ENCODE measurements around the gene DOCK2.

Gene DOCK2

DNA sequence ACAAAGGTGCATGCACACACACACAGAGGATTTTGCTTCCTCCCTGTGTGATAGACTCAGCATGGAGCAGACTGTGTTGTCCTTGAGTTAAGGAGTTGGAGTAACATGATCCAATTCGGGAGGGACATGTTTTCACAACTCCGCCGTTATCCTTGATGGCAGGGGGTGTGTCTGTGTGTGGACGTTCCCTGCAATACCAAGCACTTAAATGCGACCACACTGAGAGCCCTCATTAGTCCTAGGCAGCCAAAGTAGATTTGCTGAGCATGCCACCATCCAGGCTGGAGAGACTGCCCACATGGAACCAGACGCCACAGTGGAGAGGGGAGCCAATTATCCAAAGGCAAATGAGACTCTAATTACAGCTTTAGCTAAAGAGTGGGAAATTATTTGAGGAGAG is 140.1 kb downstream of the DOCK2 start:
- H3K4me3 Mint-ChIP-seq, result no peak overlapping the region
- H3K9me3 Mint-ChIP-seq, result no peaks in the 10 kb centered on the region
- peaks cover 14% of the 10 kb centered on the region for H3K4me1 Mint-ChIP-seq
- H3K36me3 Mint-ChIP-seq (ENCODE audit: low read depth), result peaks cover 42% of the 10 kb centered on the region
- no peak overlapping the region for H3K27ac Mint-ChIP-seq
- no peaks in the 10 kb centered on the region for H3K27me3 Mint-ChIP-seq
- no peak for DNase-seq
- no peak for ATAC-seq

DNA sequence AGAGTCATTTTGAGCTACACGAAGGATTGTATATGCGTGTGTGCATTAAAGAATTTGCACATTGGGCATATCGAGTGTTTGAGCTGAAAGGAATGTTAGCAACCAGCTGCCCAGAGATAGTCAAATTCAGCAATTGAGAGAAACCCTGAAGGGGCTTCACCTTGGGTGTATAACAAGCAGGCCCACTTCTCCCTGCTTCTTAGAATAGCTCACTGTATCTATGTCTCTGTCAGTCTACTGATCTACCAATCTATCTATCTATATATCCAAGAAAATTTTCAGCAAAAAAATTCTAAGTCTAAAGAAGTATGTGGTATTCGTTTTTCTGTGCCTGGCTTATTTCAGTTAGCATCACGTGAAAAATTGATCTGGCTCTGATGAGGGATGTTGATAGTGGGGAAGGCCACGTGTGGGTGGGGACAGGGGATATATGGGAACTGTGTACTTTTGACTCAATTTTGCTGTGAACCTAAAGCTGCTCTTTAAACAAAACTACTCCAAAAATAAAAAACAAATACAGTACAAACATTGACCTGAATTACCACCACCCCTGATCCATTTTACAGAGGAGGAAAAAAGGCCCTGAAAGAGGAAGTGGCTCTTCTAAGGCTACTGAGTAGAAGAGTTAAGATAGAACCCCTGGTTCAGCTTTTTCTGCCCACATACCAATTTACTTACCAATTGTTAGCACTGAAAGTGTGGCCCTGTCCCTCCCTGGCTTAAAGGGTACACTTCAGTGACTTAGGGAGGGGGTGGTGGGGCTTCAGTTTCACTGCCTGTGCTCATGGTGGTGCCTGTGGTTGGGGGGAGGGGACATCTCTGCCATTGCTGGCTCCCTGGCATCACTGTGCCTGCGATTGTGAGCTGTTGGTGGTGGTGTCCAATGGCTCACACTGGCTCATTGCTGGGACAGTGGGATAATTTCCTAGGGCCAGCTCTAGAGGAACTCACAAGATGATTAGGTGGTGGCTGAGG is 141.8 kb downstream of the DOCK2 start:
- Mint-ChIP-seq H3K27ac (peak overlapping the region; percentile 67), H3K27me3 (no peaks in the 10 kb centered on the region), H3K4me1 (peaks cover 14% of the 10 kb centered on the region), H3K36me3 (ENCODE audit: low read depth) (peaks cover 29% of the 10 kb centered on the region), H3K9me3 (no peaks in the 10 kb centered on the region), H3K4me3 (no peak overlapping the region)
- peak; percentile 65 for ATAC-seq
- DNase-seq, result peak; percentile 10

DNA sequence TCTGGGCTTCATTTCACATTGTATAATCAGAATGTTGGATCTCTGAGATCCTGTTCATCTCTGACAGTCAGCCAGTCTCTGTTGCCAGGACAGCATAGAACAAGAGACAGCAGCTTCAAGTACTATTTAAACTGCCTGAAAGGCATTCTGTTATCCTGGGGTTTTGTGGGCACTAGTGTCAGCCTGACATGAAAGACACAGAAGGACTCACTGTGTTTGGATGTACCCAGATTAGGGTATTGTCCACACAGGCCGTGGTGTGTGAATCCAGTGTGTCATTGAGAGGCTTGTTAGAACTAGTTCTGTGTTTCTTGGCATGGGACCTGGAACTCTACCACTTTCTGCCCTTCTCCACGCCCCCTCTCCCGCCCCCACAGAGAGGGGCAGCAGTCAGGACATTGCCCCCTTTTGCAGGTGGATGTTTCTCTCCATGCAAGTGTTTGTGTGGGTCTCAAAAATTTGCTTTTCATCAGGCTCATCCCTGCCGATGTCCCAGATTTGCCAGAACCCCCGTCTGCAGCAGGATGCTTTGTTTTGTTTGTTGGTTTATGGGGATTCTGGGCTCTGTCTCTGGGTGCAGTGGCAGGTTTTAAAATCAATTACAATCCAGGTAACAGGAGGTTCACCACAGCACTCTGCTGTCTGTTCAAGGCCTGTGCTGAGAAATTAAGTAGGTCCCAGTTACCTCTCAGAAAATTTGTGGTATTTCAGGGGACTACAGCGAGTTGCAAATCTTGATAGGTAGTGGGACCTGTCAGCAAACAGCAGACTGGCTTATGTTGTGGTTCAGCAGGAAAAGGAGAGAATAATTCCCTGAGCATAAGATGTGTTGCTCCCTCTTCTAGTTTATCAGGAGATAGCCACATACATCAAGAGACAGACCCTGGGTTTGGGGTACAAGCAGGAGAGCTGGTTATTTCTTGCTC is 144.6 kb downstream of the DOCK2 start:
- Mint-ChIP-seq H3K27ac (no peak overlapping the region), H3K4me1 (peaks cover 16% of the 10 kb centered on the region), H3K27me3 (no peaks in the 10 kb centered on the region), H3K9me3 (no peaks in the 10 kb centered on the region), H3K4me3 (no peak overlapping the region), H3K36me3 (ENCODE audit: low read depth) (peaks cover 35% of the 10 kb centered on the region)
- DNase-seq, result no peak
- peak; percentile 8 for ATAC-seq

DNA sequence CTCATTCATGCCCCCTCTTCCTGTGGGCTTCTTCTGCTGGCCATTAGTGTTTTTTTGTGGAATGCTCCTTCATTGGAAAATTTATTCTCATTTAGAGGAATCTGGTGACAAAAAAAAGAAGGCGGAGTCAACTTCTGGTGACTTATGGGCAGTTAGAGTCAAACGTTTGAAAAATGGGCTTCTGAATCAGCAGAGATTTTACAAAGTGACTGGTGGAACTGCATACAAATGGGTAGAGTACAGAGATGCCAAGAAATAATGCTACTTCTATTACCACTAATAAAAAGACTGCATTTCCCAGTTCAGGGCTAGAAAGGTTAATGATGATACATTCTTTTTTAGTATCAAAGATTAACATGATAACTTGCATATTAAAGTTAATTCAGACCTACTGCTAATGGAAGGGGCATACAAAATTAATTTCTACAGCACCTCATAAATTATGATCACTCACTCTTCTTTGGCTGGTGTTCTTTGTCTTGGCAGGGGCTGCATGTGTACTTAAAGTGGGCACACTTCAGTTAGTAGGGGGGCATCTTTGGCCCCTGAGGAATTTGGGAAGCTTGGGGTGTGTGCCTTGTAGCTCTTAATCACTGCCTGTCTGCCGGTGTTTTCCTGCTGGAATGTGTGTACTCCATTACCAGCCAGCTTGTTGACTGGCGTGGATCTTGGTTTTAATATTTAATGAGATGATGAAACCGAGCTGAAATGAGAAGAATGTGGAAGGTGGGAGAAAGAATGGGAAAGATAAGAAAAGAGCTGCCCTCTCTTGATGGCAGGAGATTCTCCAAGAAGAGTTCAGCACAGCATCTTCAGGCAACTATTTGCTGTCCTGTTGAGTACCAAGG is 148.9 kb downstream of the DOCK2 start:
- Mint-ChIP-seq H3K4me3 (no peak overlapping the region), H3K27ac (peak overlapping the region; percentile 14), H3K9me3 (no peaks in the 10 kb centered on the region), H3K36me3 (ENCODE audit: low read depth) (peaks cover 46% of the 10 kb centered on the region), H3K4me1 (peaks cover 1% of the 10 kb centered on the region), H3K27me3 (no peaks in the 10 kb centered on the region)
- DNase-seq, result no peak
- ATAC-seq, result no peak

DNA sequence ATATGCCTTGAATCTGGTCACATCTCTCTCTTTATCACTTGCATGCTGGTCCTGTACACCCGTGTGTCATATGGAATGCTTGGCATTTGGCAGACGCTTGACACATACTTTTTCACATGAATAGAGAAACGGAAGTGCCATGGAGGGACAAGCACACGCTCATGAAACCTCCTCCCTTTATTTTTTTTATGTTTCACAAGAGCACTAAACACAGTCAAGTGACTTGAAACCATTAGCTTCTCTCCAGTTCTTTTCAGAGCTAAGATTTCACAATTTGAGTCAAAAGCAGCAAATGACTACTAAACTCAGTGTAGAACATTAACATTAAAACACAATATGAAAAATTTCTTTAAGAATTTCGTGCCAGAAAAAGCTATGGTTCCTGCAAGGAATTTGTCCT is 151.1 kb downstream of the DOCK2 start:
- Mint-ChIP-seq H3K4me3 (no peak overlapping the region), H3K27me3 (no peaks in the 10 kb centered on the region), H3K4me1 (peaks cover 1% of the 10 kb centered on the region), H3K9me3 (no peaks in the 10 kb centered on the region), H3K36me3 (ENCODE audit: low read depth) (peaks cover 54% of the 10 kb centered on the region), H3K27ac (no peak overlapping the region)
- DNase-seq (no peak), ATAC-seq (no peak)

DNA sequence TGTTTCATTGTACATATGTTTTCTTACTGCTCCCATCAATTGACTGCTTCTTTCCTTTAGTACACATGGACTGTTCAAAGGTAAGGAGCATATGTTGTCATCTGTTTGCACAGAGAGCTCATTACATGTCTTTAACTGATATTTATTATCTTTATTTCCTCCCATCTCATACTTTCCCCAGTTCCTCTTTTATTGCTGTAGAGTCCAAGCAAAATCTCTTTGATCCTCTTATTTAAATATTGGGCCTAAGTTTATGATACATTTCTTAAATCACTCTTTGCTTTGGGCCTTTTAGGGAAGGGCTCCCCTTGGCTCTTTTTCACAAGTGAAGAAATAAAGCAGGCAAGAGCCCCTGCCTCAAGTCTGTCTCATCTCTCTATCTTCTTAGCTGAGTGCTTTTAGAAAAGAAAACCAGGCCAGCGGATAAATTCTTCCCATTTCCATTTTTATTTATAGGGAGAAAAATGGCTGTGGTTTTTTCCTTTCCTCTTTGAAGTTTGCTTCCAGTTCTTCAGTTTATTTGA is 152.4 kb downstream of the DOCK2 start:
- Mint-ChIP-seq H3K36me3 (ENCODE audit: low read depth) (peaks cover 56% of the 10 kb centered on the region), H3K4me1 (no peaks in the 10 kb centered on the region), H3K4me3 (no peak overlapping the region), H3K27ac (no peak overlapping the region), H3K9me3 (no peaks in the 10 kb centered on the region), H3K27me3 (no peaks in the 10 kb centered on the region)
- ATAC-seq, result no peak
- no peak for DNase-seq

DNA sequence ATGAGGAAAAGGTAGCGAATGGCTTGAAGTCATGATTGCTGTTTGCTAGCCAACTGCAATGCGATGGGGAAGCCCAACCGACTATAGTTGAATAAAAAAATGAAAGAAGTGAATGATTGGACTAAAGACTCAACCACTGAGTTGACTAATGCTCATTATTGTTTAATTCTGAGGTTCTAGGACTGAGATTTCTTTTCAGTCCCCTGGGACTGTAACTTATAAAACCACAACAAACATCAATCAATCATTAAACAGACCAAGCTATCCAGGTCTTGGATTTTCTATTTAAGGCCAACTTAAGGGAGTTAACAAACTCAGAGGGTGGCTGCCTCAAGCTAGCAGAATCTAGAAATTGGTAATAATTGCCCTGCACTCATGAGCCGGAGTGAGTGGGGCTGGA is 154.2 kb downstream of the DOCK2 start:
- H3K27me3 Mint-ChIP-seq, result no peaks in the 10 kb centered on the region
- H3K27ac Mint-ChIP-seq, result no peak overlapping the region
- no peaks in the 10 kb centered on the region for H3K9me3 Mint-ChIP-seq
- no peak for ATAC-seq
- H3K4me1 Mint-ChIP-seq, result peaks cover 12% of the 10 kb centered on the region
- no peak overlapping the region for H3K4me3 Mint-ChIP-seq
- DNase-seq, result no peak
- peaks cover 55% of the 10 kb centered on the region for H3K36me3 Mint-ChIP-seq (ENCODE audit: low read depth)

DNA sequence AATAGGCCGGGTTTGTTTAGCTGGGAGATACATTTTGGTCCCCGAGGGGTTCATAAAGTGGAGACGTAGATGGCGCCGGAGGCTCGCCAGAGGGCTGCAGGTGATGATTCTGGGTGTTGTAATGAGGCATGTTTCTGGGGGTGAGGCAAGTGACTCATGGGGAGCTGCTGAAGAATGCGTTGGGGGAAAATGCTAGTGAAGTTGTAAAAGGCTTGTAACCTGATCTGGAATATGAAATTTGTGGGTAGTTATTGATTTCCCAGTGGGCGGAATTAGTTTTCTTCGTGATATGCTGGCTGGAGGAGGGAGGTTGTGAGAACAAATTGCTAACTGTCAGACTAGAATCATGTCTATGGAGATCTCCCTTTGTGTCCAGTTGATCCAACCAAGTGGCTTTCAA is 158.3 kb downstream of the DOCK2 start:
- H3K4me1 Mint-ChIP-seq, result peaks cover 33% of the 10 kb centered on the region
- ATAC-seq, result no peak

DNA sequence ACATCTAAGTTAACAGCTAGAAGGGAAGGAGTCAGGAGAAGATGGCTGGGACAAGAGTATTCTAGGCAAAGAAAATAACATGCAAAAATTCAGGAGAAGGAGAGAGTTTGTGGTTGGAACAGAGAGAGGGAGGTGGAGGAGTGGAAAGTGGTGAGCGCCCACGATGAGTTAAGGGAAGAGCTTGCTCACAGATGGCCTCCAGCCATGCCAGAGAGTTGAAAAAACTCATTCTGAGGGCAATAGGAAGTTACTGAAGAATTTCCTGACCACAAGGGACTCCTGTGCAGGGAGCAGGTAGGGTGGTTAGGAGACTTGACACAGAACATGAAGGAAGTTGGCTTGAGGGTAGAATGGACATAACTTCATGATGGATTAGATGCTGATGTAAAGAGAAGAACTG is 159.7 kb downstream of the DOCK2 start:
- no peaks in the 10 kb centered on the region for H3K27me3 Mint-ChIP-seq
- peaks cover 58% of the 10 kb centered on the region for H3K36me3 Mint-ChIP-seq (ENCODE audit: low read depth)
- peaks cover 44% of the 10 kb centered on the region for H3K4me1 Mint-ChIP-seq
- peak; percentile 14 for DNase-seq
- ATAC-seq, result peak; percentile 57
- no peaks in the 10 kb centered on the region for H3K9me3 Mint-ChIP-seq
- H3K27ac Mint-ChIP-seq, result peak overlapping the region; percentile 86
- H3K4me3 Mint-ChIP-seq, result peak overlapping the region; percentile 15

More for the DNA sequence above, 158.3 kb downstream of the DOCK2 start:
- no peak overlapping the region for H3K4me3 Mint-ChIP-seq
- peaks cover 55% of the 10 kb centered on the region for H3K36me3 Mint-ChIP-seq (ENCODE audit: low read depth)
- DNase-seq, result no peak
- H3K9me3 Mint-ChIP-seq, result no peaks in the 10 kb centered on the region
- no peaks in the 10 kb centered on the region for H3K27me3 Mint-ChIP-seq
- no peak overlapping the region for H3K27ac Mint-ChIP-seq

DNA sequence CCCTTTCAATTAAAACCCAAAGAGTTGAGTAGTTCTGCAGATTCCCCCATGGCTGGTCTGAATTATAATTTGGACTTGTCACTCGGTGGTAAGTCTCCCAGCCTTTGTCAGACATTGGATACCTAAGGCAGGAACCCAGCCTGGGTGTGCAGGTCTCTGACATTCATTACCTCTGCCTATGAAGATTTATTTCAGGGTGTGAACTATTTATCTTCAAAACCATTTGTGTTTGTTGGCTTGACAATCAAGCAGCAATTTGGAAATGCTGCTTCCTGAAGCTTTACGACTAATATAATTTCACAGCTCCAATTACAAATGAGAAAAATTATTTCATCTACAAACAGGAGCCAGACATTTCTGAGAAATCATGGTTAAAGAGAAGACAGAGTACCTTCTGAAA is 160.5 kb downstream of the DOCK2 start:
- Mint-ChIP-seq H3K27me3 (no peaks in the 10 kb centered on the region), H3K9me3 (no peaks in the 10 kb centered on the region), H3K27ac (no peak overlapping the region), H3K36me3 (ENCODE audit: low read depth) (peaks cover 56% of the 10 kb centered on the region), H3K4me1 (peaks cover 45% of the 10 kb centered on the region), H3K4me3 (no peak overlapping the region)
- no peak for ATAC-seq
- DNase-seq, result no peak

DNA sequence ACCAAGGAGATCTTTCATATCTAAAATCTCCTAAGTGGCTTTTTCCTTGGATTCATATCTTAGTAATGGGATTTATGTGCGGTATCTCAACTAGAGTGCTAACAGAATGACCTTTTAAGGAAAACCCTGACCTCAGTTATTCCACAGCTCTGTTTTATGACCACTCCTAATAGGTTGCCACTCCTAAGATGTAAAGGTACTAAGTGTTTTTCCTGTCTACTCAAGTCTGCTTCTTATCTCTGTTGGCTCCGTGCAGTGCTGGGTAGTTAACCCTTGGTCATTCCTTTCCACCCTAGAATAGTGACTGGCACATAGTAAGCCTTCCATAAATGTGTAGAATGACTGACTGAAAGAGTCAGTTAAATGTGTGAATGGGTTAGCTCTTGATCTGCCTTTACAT is 161.4 kb downstream of the DOCK2 start:
- Mint-ChIP-seq H3K27me3 (no peaks in the 10 kb centered on the region), H3K36me3 (ENCODE audit: low read depth) (peaks cover 57% of the 10 kb centered on the region), H3K4me3 (no peak overlapping the region), H3K27ac (no peak overlapping the region), H3K4me1 (peaks cover 50% of the 10 kb centered on the region), H3K9me3 (no peaks in the 10 kb centered on the region)
- DNase-seq (no peak), ATAC-seq (no peak)

DNA sequence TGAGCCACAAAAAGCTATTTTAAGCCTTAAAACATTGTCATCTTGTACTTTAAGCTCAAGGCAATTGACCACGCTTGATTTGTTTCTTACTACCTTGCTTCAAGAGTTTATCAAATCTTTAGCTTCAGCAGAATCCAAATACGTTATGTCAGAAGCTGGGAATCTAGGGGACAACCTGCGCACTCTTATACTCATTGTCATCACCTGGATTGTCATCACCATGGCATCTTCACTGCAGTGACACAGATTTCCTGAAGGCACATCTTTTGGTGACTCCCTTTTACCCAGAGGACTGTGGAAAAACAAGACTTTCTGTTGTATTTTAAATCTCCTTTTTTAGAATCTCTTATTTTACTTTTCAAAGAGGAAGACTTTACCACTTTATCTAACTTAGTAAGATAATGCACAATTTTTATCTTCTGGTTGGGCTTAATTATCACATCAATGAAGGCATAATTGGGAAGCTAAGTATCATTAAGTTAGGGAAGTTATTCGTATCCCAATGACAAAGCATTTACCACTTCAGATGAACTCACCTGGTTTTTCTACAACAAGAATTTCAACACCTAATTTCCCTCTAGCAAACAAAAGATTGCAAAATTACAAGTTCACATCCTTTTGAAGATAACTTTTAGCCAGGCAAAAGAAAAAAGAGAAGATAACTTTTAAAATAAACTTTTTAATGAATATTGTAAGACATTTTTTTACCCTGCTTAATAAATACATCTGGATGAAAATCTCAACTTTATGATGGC is 162.0 kb downstream of the DOCK2 start:
- ATAC-seq (no peak), DNase-seq (no peak)
- no peaks in the 10 kb centered on the region for H3K9me3 Mint-ChIP-seq
- H3K27me3 Mint-ChIP-seq, result no peaks in the 10 kb centered on the region
- H3K4me3 Mint-ChIP-seq, result no peak overlapping the region
- H3K4me1 Mint-ChIP-seq, result peaks cover 56% of the 10 kb centered on the region
- H3K27ac Mint-ChIP-seq, result no peak overlapping the region
- peaks cover 58% of the 10 kb centered on the region for H3K36me3 Mint-ChIP-seq (ENCODE audit: low read depth)

DNA sequence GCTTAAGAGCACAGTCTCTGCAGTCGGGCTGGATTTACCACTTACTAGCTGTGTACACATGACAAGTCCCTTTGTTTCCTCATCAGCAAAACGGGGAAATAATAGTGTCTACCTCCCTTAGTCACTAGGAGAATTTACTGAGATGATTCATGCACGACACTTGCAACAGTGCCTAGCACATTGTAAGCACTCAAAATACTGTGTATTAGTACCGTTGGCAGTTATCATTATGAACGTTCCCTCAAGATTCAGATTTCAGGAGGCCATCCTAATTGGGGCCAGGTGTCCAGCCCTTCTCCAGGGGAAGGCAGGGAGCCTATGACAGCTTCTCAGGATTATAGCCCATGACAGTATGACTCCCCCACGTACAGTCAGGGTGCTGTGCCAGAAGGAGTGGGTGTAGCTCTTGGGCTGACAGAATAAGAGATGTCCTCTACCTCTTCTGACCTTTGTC is 164.3 kb downstream of the DOCK2 start:
- ATAC-seq (peak; percentile 38), DNase-seq (no peak)
- H3K27me3 Mint-ChIP-seq, result no peaks in the 10 kb centered on the region
- no peak overlapping the region for H3K4me3 Mint-ChIP-seq
- no peaks in the 10 kb centered on the region for H3K9me3 Mint-ChIP-seq
- H3K27ac Mint-ChIP-seq, result peak overlapping the region; percentile 23
- peaks cover 58% of the 10 kb centered on the region for H3K36me3 Mint-ChIP-seq (ENCODE audit: low read depth)
- peaks cover 63% of the 10 kb centered on the region for H3K4me1 Mint-ChIP-seq

All from activated naive CD8-positive, alpha-beta T cell treated with anti-CD3 and anti-CD28 coated beads, Interleukin-2, amount 50 U/mL, for 24 hours (primary cell).